ENCODE data around the gene ZNF391.
"Not testable (repeated sequence)": the region's sequence is repeated elsewhere in the genome, so short reads cannot be mapped to it uniquely, and the experiment has no call there.

ZNF391 gene

DNA sequence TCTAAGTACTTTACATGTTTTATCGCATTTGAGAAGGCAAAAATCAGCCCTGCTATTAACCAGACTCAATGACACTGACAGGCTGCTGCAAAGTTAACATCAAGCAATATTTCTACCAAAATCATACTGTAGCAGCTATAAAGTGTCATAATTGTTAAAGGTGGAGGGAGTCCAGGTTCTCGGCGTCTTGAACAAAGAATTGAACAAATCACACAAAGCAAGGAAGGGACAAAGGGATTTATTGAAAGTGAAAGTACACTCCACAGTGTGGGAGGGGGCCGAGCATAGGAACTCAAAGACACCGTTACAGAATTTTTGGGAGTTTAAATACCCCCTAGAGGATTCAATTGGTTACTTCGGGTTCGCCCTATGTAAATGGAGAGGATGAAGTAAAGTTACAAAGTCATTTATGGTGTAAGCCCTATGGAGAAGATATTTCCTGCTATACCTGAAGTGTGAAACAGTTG is 12.9 kb upstream of the ZNF391 start:
- TF ChIP-seq, protein P1, sequence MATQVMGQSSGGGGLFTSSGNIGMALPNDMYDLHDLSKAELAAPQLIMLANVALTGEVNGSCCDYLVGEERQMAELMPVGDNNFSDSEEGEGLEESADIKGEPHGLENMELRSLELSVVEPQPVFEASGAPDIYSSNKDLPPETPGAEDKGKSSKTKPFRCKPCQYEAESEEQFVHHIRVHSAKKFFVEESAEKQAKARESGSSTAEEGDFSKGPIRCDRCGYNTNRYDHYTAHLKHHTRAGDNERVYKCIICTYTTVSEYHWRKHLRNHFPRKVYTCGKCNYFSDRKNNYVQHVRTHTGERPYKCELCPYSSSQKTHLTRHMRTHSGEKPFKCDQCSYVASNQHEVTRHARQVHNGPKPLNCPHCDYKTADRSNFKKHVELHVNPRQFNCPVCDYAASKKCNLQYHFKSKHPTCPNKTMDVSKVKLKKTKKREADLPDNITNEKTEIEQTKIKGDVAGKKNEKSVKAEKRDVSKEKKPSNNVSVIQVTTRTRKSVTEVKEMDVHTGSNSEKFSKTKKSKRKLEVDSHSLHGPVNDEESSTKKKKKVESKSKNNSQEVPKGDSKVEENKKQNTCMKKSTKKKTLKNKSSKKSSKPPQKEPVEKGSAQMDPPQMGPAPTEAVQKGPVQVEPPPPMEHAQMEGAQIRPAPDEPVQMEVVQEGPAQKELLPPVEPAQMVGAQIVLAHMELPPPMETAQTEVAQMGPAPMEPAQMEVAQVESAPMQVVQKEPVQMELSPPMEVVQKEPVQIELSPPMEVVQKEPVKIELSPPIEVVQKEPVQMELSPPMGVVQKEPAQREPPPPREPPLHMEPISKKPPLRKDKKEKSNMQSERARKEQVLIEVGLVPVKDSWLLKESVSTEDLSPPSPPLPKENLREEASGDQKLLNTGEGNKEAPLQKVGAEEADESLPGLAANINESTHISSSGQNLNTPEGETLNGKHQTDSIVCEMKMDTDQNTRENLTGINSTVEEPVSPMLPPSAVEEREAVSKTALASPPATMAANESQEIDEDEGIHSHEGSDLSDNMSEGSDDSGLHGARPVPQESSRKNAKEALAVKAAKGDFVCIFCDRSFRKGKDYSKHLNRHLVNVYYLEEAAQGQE (IDR thresholded peaks at IDR 0.05; ENCODE audit: insufficient replicate concordance, low read depth) = no peak
- TF ChIP-seq POLR2AphosphoS5 (IDR thresholded peaks at IDR 0.05; ENCODE audit: low read depth) = no peak
- no peak for TF ChIP-seq SPI1 (IDR thresholded peaks at IDR 0.05; ENCODE audit: borderline replicate concordance, low read depth)
- TF ChIP-seq, protein P2, sequence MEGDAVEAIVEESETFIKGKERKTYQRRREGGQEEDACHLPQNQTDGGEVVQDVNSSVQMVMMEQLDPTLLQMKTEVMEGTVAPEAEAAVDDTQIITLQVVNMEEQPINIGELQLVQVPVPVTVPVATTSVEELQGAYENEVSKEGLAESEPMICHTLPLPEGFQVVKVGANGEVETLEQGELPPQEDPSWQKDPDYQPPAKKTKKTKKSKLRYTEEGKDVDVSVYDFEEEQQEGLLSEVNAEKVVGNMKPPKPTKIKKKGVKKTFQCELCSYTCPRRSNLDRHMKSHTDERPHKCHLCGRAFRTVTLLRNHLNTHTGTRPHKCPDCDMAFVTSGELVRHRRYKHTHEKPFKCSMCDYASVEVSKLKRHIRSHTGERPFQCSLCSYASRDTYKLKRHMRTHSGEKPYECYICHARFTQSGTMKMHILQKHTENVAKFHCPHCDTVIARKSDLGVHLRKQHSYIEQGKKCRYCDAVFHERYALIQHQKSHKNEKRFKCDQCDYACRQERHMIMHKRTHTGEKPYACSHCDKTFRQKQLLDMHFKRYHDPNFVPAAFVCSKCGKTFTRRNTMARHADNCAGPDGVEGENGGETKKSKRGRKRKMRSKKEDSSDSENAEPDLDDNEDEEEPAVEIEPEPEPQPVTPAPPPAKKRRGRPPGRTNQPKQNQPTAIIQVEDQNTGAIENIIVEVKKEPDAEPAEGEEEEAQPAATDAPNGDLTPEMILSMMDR (IDR thresholded peaks at IDR 0.05; ENCODE audit: insufficient read depth, low read length) = no peak
- TF ChIP-seq GABPA (IDR thresholded peaks at IDR 0.05; ENCODE audit: low read depth) = no peak
- Histone ChIP-seq H3K27me3 (ENCODE audit: insufficient read depth, poor library complexity, severe bottlenecking) (no peaks in the 10 kb centered on the region), H3K4me3 (replicated peaks; ENCODE audit: insufficient read depth, low read length) (no peak overlapping the region), H3K27ac (replicated peaks) (no peak overlapping the region)
- no peak for DNase-seq (ENCODE audit: low read depth in 1 of 2, low spot score in 1 of 2)

DNA sequence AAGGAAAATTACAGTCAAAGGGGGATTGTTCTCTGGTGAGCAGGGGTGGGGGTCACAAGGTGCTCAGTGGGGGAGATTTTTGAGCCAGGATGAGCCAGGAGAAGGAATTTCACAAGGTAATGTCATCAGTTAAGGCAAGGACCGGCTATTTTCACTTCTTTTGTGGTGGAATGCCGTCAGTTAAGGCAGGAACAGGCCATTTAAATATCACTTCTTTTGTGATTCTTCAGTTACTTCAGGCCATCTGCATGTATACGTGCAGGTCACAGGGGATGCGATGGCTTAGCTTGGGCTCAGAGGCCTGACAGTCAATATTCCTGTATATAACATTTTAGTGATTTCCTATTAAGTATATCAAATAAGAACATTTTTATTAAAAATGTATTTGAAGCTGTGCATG is 10.2 kb upstream of the ZNF391 start:
- H3K27me3 ChIP-seq (ENCODE audit: insufficient read depth, poor library complexity, severe bottlenecking); H3K4me3 ChIP-seq (replicated peaks; ENCODE audit: insufficient read depth, low read length); DNase-seq (ENCODE audit: low read depth in 1 of 2, low spot score in 1 of 2); H3K27ac ChIP-seq (replicated peaks): not testable (repeated sequence)

DNA sequence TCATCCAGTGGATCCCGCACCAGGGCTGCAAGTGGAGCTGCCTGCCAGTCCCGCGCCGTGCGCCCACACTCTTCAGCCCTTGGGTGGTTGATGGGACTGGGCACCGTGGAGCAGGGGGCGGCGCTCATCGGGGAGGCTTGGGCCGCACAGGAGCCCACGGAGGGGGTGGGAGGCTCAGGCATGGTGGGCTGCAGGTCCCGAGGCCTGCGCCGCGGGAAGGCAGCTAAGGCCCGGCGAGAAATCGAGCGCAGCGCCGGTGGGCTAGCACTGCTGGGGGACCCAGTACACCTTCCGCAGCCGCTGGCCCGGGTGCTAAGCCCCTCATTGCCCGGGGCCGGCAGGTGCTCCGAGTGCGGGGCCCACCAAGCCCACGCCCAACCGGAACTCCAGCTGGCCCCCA is 7.6 kb upstream of the ZNF391 start:
- H3K27ac ChIP-seq (replicated peaks); H3K27me3 ChIP-seq (ENCODE audit: insufficient read depth, poor library complexity, severe bottlenecking); DNase-seq (ENCODE audit: low read depth in 1 of 2, low spot score in 1 of 2); H3K4me3 ChIP-seq (replicated peaks; ENCODE audit: insufficient read depth, low read length): not testable (repeated sequence)

DNA sequence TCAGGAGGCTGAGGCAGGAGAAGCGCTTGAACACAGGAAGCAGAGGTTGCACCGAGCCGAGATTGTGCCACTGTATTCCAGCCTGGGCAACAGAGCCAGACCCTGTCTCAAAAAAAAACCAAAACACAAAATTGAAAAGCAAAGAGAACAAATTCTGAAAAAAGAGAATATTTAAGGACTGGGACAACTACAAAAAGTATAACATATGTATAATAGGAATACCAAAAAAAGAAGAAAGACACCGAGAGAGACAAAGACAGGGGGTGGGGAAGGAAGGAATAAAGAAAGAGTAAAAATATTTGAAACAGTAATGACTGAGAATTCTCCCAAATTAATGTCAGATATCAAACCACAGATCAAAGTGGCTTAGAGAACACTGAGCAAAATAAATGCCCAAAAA is 5.5 kb upstream of the ZNF391 start:
- H3K27ac ChIP-seq (replicated peaks) = no peak overlapping the region
- DNase-seq (ENCODE audit: low read depth in 1 of 2, low spot score in 1 of 2) = no peak
- H3K4me3 ChIP-seq (replicated peaks; ENCODE audit: insufficient read depth, low read length) = no peak overlapping the region
- TF ChIP-seq, protein P2 (IDR thresholded peaks at IDR 0.05; ENCODE audit: insufficient read depth, low read length) = no peak
- TF ChIP-seq GABPA (IDR thresholded peaks at IDR 0.05; ENCODE audit: low read depth) (no peak), POLR2AphosphoS5 (IDR thresholded peaks at IDR 0.05; ENCODE audit: low read depth) (no peak), SPI1 (IDR thresholded peaks at IDR 0.05; ENCODE audit: borderline replicate concordance, low read depth) (no peak)
- TF ChIP-seq, protein P1 (IDR thresholded peaks at IDR 0.05; ENCODE audit: insufficient replicate concordance, low read depth) = no peak
- no peaks in the 10 kb centered on the region for H3K27me3 ChIP-seq (ENCODE audit: insufficient read depth, poor library complexity, severe bottlenecking)

DNA sequence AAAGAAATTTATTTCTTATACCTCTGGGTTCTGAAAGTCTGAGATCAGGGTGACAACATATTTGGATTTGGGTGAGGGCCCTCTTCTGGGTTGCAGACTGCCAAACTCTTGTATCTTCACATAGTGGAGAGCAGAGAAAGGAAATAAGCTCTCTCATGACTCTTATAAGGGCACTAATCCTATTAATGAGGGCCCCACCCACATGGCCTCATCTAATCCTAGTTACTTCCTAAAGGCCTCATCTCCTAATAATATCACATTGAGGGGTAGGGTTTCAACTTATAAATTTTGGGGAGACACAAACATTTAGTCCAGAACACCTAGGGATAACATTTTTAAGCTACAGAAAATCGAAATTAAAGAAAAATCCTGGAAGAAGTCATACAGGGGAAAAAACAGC is 5.1 kb upstream of the ZNF391 start:
- no peak for DNase-seq (ENCODE audit: low read depth in 1 of 2, low spot score in 1 of 2)

More for the DNA sequence above, 5.1 kb upstream of the ZNF391 start:
- TF ChIP-seq SPI1 (IDR thresholded peaks at IDR 0.05; ENCODE audit: borderline replicate concordance, low read depth) (no peak), POLR2AphosphoS5 (IDR thresholded peaks at IDR 0.05; ENCODE audit: low read depth) (no peak), GABPA (IDR thresholded peaks at IDR 0.05; ENCODE audit: low read depth) (no peak)
- TF ChIP-seq, protein P2 (IDR thresholded peaks at IDR 0.05; ENCODE audit: insufficient read depth, low read length) = no peak
- TF ChIP-seq, protein P1 (IDR thresholded peaks at IDR 0.05; ENCODE audit: insufficient replicate concordance, low read depth) = no peak
- Histone ChIP-seq H3K27ac (replicated peaks) (no peak overlapping the region), H3K27me3 (ENCODE audit: insufficient read depth, poor library complexity, severe bottlenecking) (no peaks in the 10 kb centered on the region), H3K4me3 (replicated peaks; ENCODE audit: insufficient read depth, low read length) (no peak overlapping the region)
